ENCODE data around the gene C1QA. TPM values are rescaled to one million over a fixed set of nuclear protein-coding genes. Genes with fewer than 3 reads are reported as not detected.

Gene C1QA
- total RNA-seq, 1 experiment from 2014 or later: 0.50 TPM

DNA sequence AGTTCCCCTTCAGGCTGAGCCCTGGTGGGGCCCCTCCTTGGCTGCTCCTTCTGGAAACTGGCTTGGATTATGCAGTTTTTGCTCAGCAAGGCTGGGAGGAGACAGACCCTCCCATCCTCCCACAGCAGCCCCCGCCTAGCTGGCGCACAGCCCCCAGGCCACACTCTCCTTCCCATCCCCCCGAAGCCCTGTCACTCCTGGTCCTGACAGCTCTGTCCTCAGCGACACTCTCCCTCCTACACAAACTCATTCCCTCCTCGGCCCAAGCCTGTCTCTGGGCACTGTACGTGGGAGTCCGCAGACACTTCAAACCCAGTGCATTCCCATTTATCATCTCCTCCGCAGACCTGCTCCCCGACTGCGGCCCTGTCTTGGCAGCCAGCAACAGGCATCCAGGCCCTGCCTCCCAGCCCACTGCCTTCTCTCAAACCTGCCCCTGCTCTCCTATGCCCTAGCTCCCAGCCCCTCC, 49.2 kb downstream of the C1QA start (continued):
- TF ChIP-seq, protein P1, sequence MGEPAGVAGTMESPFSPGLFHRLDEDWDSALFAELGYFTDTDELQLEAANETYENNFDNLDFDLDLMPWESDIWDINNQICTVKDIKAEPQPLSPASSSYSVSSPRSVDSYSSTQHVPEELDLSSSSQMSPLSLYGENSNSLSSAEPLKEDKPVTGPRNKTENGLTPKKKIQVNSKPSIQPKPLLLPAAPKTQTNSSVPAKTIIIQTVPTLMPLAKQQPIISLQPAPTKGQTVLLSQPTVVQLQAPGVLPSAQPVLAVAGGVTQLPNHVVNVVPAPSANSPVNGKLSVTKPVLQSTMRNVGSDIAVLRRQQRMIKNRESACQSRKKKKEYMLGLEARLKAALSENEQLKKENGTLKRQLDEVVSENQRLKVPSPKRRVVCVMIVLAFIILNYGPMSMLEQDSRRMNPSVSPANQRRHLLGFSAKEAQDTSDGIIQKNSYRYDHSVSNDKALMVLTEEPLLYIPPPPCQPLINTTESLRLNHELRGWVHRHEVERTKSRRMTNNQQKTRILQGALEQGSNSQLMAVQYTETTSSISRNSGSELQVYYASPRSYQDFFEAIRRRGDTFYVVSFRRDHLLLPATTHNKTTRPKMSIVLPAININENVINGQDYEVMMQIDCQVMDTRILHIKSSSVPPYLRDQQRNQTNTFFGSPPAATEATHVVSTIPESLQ (CRISPR knock-in tag; IDR thresholded peaks at IDR 0.05): no peak
- TF ChIP-seq PRRX2 (CRISPR knock-in tag; IDR thresholded peaks at IDR 0.05) (no peak), FOXJ3 (CRISPR knock-in tag; IDR thresholded peaks at IDR 0.05; ENCODE audit: borderline replicate concordance) (no peak)

DNA sequence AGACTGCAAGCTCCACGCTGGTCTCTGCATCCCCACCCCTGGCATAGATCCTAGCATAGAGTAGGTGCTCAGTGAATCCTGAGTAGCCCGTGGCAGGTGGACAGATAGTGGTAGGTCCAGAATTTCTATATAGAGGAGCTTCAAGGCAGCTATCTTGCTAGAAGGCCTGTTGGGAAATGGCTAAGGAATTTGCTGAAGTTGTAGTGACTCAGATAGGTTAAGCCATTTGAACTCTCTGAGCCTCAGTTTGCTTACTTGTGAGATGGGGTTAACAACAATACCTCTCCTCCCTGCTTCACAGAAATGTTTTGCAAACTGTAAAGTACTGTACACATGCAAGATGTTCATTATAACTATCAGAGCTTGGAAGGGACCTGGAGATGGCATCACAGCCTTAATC, 50.8 kb downstream of the C1QA start:
- Mint-ChIP-seq H3K4me1 (peaks cover 6% of the 10 kb centered on the region), H3K4me3 (no peak overlapping the region), H3K36me3 (no peaks in the 10 kb centered on the region), H3K27ac (no peak overlapping the region), H3K9me3 (no peaks in the 10 kb centered on the region), H3K27me3 (ENCODE audit: low read depth) (no peaks in the 10 kb centered on the region)
- DNase-seq (ENCODE audit: low spot score) (no peak), ATAC-seq (no peak)
- TF ChIP-seq MYBL2 (CRISPR knock-in tag; IDR thresholded peaks at IDR 0.05) (no peak), NFATC4 (CRISPR knock-in tag; IDR thresholded peaks at IDR 0.05) (no peak), NFYB (CRISPR knock-in tag; conservative IDR thresholded peaks at IDR 0.05; ENCODE audit: low read depth) (no peak), ZNF671 (CRISPR knock-in tag; IDR thresholded peaks at IDR 0.05) (no peak), ZNF317 (CRISPR knock-in tag; IDR thresholded peaks at IDR 0.05; ENCODE audit: borderline replicate concordance, low read depth) (no peak), RORB (CRISPR knock-in tag; IDR thresholded peaks at IDR 0.05) (no peak), TP53 (CRISPR knock-in tag; IDR thresholded peaks at IDR 0.05) (no peak), ZNF396 (CRISPR knock-in tag; IDR thresholded peaks at IDR 0.05; ENCODE audit: borderline replicate concordance) (no peak)
- TF ChIP-seq, protein P2, sequence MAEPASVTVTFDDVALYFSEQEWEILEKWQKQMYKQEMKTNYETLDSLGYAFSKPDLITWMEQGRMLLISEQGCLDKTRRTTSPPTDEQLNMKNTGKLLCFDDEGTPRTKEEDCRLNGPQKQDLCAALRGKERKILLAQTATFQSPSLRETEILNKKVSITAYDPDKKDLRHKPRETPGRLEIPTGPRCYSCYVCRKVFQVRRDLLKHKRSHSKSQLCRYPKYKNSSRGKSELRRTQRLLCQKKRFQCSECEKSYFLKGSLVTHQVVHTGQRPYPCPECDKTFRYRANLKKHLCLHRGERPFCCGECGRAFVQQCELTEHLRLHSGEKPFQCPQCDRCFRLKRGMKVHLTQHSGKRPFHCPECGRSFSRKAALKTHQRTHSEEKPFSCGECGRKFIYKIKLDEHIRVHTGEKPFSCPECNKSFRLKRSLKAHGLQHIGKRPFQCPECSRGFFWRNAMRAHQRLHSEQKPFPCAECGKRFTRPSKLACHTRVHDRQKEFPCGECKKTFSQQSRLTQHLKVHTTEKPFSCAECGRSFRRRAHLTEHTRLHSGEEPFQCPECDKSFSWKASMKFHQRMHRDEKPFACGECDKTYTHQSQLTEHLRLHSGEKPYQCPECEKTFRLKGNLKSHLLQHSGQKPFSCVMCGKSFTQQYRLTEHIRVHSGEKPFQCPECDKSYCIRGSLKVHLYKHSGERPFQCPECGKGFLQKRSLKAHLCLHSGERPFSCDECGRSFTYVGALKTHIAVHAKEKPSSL (CRISPR knock-in tag; conservative IDR thresholded peaks at IDR 0.05): no peak
- TF ChIP-seq, protein P3, sequence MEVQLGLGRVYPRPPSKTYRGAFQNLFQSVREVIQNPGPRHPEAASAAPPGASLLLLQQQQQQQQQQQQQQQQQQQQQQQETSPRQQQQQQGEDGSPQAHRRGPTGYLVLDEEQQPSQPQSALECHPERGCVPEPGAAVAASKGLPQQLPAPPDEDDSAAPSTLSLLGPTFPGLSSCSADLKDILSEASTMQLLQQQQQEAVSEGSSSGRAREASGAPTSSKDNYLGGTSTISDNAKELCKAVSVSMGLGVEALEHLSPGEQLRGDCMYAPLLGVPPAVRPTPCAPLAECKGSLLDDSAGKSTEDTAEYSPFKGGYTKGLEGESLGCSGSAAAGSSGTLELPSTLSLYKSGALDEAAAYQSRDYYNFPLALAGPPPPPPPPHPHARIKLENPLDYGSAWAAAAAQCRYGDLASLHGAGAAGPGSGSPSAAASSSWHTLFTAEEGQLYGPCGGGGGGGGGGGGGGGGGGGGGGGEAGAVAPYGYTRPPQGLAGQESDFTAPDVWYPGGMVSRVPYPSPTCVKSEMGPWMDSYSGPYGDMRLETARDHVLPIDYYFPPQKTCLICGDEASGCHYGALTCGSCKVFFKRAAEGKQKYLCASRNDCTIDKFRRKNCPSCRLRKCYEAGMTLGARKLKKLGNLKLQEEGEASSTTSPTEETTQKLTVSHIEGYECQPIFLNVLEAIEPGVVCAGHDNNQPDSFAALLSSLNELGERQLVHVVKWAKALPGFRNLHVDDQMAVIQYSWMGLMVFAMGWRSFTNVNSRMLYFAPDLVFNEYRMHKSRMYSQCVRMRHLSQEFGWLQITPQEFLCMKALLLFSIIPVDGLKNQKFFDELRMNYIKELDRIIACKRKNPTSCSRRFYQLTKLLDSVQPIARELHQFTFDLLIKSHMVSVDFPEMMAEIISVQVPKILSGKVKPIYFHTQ (CRISPR knock-in tag; IDR thresholded peaks at IDR 0.05): no peak
- TF ChIP-seq, protein P4, sequence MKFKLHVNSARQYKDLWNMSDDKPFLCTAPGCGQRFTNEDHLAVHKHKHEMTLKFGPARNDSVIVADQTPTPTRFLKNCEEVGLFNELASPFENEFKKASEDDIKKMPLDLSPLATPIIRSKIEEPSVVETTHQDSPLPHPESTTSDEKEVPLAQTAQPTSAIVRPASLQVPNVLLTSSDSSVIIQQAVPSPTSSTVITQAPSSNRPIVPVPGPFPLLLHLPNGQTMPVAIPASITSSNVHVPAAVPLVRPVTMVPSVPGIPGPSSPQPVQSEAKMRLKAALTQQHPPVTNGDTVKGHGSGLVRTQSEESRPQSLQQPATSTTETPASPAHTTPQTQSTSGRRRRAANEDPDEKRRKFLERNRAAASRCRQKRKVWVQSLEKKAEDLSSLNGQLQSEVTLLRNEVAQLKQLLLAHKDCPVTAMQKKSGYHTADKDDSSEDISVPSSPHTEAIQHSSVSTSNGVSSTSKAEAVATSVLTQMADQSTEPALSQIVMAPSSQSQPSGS (CRISPR knock-in tag; IDR thresholded peaks at IDR 0.05; ENCODE audit: borderline replicate concordance, low read depth): no peak
- TF ChIP-seq, protein P5, sequence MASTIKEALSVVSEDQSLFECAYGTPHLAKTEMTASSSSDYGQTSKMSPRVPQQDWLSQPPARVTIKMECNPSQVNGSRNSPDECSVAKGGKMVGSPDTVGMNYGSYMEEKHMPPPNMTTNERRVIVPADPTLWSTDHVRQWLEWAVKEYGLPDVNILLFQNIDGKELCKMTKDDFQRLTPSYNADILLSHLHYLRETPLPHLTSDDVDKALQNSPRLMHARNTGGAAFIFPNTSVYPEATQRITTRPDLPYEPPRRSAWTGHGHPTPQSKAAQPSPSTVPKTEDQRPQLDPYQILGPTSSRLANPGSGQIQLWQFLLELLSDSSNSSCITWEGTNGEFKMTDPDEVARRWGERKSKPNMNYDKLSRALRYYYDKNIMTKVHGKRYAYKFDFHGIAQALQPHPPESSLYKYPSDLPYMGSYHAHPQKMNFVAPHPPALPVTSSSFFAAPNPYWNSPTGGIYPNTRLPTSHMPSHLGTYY (CRISPR knock-in tag; IDR thresholded peaks at IDR 0.05): no peak
- ChIA-PET POLR2A (no interaction called here), CTCF (interaction anchor here (2.7 kb wide), 1 partner anchor 17 kb away, joined by 11 read pairs; no protein-coding TSS in a partner anchor)

All from WTC11 (cell line).